Karpas-422 (cell line): ENCODE data around the gene ZNF827. TPM values are rescaled to one million over a fixed set of nuclear protein-coding genes. Genes with fewer than 3 reads are reported as not detected.

Source experiments
- DNase-seq: peaks from one replicate; pipeline ENCODE4 v3.0.0-alpha.2; 2015
- H2AFZ ChIP-seq: fragments of 200-600 bp; sonication (generic); 2 replicates; pipeline ENCODE4 v1.6.1; 2014; ENCODE audit warnings: antibody characterized with exemption, low read length, mixed read lengths
- H3K27ac ChIP-seq: fragments of 200-600 bp; sonication (generic); 2 replicates; pipeline ENCODE4 v1.5.1; 2014; ENCODE audit warnings: mild to moderate bottlenecking, low read length, moderate library complexity
- H3K27me3 ChIP-seq: fragments of 200-600 bp; sonication (generic); 2 replicates; pipeline ENCODE4 v1.6.1; 2014; ENCODE audit warnings: low read length, mixed read lengths
- H3K36me3 ChIP-seq: fragments of 200-600 bp; sonication (generic); 2 replicates; pipeline ENCODE4 v1.6.1; 2014; ENCODE audit warnings: low read length, mixed read lengths; ENCODE audit not compliant: insufficient read depth
- H3K4me1 ChIP-seq: fragments of 200-600 bp; sonication (generic); 2 replicates; pipeline ENCODE4 v1.6.1; 2014; ENCODE audit warnings: mild to moderate bottlenecking, low read length, mixed read lengths
- H3K4me2 ChIP-seq: fragments of 200-600 bp; sonication (generic); 2 replicates; pipeline ENCODE4 v1.6.1; 2014; ENCODE audit warnings: low read length, low read depth, mild to moderate bottlenecking; ENCODE audit not compliant: poor library complexity, severe bottlenecking
- H3K4me3 ChIP-seq: fragments of 200-600 bp; sonication (generic); 2 replicates; pipeline ENCODE4 v1.5.1; 2014; ENCODE audit warnings: mild to moderate bottlenecking, antibody characterized with exemption, low read length, mixed read lengths
- H3K79me2 ChIP-seq: fragments of 200-600 bp; sonication (generic); 2 replicates; pipeline ENCODE4 v1.6.1; 2014; ENCODE audit warnings: mild to moderate bottlenecking, low read length, mixed read lengths
- H3K9ac ChIP-seq: fragments of 200-600 bp; sonication (generic); 2 replicates; pipeline ENCODE4 v1.6.0; 2014; ENCODE audit warnings: low read length
- H3K9me2 ChIP-seq: fragments of 200-600 bp; sonication (generic), shearing (Covaris generic); replicated peaks from 2 replicates; pipeline ENCODE4 v1.6.0; 2014; ENCODE audit warnings: mild to moderate bottlenecking, low read length, moderate library complexity; ENCODE audit not compliant: insufficient read depth
- H3K9me3 ChIP-seq: fragments of 300-700, 200-600 bp; sonication (generic); 2 replicates; pipeline ENCODE4 v1.6.1; 2014; ENCODE audit warnings: low read length, mixed read lengths
- H4K20me1 ChIP-seq: fragments of 200-600 bp; sonication (generic); 2 replicates; pipeline ENCODE4 v1.6.1; 2014; ENCODE audit warnings: mild to moderate bottlenecking, antibody characterized with exemption, low read length, low read depth; ENCODE audit not compliant: insufficient read depth
- total RNA-seq: library from RNA; depleted of rRNA; stranded (reverse); fragments of >200 nt; shearing (Covaris generic); gene quantifications from 2 replicates; pipeline ENCODE4 v1.2.3, GENCODE V29; 2014; ENCODE audit warnings: low replicate concordance; rRNA removed

ZNF827 gene, protein sequence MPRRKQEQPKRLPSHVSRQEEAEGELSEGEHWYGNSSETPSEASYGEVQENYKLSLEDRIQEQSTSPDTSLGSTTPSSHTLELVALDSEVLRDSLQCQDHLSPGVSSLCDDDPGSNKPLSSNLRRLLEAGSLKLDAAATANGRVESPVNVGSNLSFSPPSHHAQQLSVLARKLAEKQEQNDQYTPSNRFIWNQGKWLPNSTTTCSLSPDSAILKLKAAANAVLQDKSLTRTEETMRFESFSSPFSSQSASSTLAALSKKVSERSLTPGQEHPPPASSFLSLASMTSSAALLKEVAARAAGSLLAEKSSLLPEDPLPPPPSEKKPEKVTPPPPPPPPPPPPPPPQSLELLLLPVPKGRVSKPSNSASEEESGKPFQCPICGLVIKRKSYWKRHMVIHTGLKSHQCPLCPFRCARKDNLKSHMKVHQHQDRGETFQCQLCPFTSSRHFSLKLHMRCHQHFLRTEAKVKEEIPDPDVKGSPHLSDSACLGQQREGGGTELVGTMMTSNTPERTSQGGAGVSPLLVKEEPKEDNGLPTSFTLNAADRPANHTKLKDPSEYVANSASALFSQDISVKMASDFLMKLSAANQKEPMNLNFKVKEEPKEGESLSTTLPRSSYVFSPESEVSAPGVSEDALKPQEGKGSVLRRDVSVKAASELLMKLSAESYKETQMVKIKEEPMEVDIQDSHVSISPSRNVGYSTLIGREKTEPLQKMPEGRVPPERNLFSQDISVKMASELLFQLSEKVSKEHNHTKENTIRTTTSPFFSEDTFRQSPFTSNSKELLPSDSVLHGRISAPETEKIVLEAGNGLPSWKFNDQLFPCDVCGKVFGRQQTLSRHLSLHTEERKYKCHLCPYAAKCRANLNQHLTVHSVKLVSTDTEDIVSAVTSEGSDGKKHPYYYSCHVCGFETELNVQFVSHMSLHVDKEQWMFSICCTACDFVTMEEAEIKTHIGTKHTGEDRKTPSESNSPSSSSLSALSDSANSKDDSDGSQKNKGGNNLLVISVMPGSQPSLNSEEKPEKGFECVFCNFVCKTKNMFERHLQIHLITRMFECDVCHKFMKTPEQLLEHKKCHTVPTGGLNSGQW
- 44.6 and 70.4 TPM in 2 replicates for total RNA-seq

DNA sequence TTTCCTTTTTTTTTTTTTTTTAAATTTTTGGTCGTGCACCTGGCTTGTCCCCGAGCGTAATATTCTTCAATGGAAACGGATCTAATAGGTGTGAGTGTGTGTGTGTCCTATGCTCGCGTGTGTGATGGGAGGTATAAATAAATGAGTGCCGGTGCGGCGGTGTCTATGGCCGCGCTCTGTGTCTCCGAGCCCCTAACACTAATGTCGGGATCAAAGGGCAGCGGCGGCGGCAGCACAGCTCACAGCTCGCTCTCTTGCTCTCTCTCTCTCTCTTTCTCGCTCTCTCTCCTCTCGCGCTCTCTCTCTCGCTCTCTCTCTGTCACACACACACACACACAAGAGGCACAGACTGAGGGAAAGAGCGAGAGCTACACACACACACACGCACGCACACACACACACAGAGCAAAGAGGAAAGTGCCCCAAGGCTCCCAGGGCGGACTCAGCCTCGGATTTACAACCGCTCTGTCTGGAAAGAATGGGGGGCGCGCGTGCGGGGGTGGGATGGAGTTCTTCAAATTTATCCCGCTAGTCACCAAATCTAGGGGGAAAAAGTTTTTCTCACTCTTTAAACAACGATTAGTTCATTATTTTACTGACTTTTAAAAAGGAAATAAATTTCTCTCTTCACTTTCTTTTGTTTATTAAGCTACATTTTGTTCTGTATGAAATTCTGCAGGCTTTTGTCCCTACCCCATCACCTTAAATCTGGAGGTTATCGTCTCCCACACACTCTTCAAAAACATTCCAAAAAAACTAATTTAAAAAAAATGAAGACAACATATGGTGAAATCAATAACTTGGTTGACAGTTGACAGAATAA, at the start of gene ZNF827:
Gene ZNF827 (minus strand): TSS at position 206 of the 823 bp plus-strand sequence. CDS start 416 bp downstream, outside the sequence.
- H4K20me1 ChIP-seq = no peaks in the 10 kb centered on the region
- H3K27me3 ChIP-seq = no peaks in the 10 kb centered on the region
- H3K4me3 ChIP-seq = peak within 1 kb of the TSS; percentile 90
- H3K9ac ChIP-seq = peak within 1 kb of the TSS; percentile 95
- peaks cover 39% of the 10 kb centered on the region for H3K4me1 ChIP-seq
- no peaks in the 10 kb centered on the region for H3K9me3 ChIP-seq
- H3K4me2 ChIP-seq = peak within 1 kb of the TSS; percentile 88
- H3K27ac ChIP-seq = peak within 1 kb of the TSS; percentile 93
- no peaks in the 10 kb centered on the region for H3K36me3 ChIP-seq
- peak; percentile 96 for DNase-seq
- H2AFZ ChIP-seq = peak within 1 kb of the TSS; percentile 32
- no peaks in the 10 kb centered on the region for H3K9me2 ChIP-seq
- H3K79me2 ChIP-seq = peaks cover 40% of the 10 kb centered on the region

DNA sequence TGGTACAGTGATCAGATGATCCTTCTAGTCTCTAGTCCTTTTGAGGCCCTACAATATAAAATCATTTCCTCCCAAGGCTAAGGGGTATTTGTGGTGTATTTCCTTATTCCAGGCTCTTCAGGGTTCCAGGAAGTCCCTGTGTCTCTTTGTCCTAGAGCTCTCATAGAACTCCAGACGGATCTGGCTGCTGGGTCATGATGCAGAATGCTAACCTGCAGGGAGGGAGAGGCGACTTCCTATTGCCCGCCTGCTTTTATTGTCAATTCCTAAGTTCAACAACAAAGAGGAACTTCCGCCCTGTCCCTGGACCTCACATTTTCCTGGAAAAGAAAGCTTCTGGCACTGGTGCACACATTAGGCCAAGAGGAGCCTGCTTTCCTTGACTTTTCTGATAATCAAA, 45.9 kb upstream of the ZNF827 start:
- H3K79me2 ChIP-seq = no peaks in the 10 kb centered on the region
- no peak overlapping the region for H3K4me2 ChIP-seq
- no peak for DNase-seq
- no peaks in the 10 kb centered on the region for H3K27me3 ChIP-seq
- H3K9me3 ChIP-seq = no peaks in the 10 kb centered on the region
- no peak overlapping the region for H3K27ac ChIP-seq
- no peak overlapping the region for H3K9ac ChIP-seq
- no peaks in the 10 kb centered on the region for H3K36me3 ChIP-seq
- no peaks in the 10 kb centered on the region for H3K4me1 ChIP-seq
- no peaks in the 10 kb centered on the region for H3K9me2 ChIP-seq
- H2AFZ ChIP-seq = no peak overlapping the region
- H4K20me1 ChIP-seq = no peaks in the 10 kb centered on the region
- no peak overlapping the region for H3K4me3 ChIP-seq

DNA sequence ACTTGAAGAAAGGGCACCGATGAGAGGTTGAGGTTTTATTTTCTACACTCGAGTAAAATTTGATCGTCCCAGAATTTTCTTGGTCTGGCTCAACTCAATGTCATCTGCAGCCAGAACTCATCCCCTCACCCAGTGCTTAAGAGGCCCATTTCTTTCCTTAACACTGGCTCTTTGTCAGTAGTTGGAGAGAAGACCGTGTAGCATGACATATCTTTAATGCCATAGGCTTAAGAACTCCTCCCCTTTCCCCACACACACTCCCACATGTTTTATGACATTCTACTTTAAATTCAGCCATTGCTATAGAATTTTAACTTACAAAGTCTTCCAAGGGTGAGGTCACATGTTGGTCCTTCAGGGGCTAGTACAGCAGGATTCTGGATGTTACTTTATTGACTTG, 44.2 kb upstream of the ZNF827 start:
- H3K27ac ChIP-seq = no peak overlapping the region
- H2AFZ ChIP-seq = no peak overlapping the region
- H3K4me3 ChIP-seq = no peak overlapping the region
- no peaks in the 10 kb centered on the region for H3K36me3 ChIP-seq
- no peak overlapping the region for H3K4me2 ChIP-seq
- no peaks in the 10 kb centered on the region for H3K9me3 ChIP-seq
- no peaks in the 10 kb centered on the region for H4K20me1 ChIP-seq
- H3K4me1 ChIP-seq = no peaks in the 10 kb centered on the region
- no peaks in the 10 kb centered on the region for H3K27me3 ChIP-seq
- DNase-seq = no peak
- no peak overlapping the region for H3K9ac ChIP-seq
- H3K9me2 ChIP-seq = no peaks in the 10 kb centered on the region
- H3K79me2 ChIP-seq = no peaks in the 10 kb centered on the region

DNA sequence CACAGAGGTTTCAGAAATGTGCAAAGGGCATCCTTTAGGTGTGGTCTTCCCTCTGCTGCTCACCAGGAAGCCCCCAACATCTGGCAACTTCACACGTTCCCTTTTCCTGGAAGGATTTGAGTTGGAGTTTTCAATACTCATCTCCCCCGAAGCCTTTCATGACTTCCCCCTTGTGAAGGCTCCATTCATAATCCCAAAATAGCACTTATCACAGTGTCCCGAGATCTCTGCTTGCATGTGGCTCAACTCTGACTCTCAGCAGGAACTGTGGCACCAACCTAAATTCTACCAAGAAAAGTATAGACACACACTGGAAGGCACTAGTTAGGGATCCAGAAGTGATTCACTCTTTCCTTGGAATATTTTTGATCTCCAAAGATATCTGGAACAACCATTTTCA, 40.5 kb upstream of the ZNF827 start:
- Histone ChIP-seq H3K27ac (no peak overlapping the region), H3K4me3 (no peak overlapping the region), H3K9me3 (no peaks in the 10 kb centered on the region), H2AFZ (no peak overlapping the region), H3K9me2 (no peaks in the 10 kb centered on the region), H3K79me2 (no peaks in the 10 kb centered on the region), H4K20me1 (no peaks in the 10 kb centered on the region), H3K9ac (no peak overlapping the region), H3K4me1 (no peaks in the 10 kb centered on the region), H3K27me3 (no peaks in the 10 kb centered on the region), H3K4me2 (no peak overlapping the region), H3K36me3 (no peaks in the 10 kb centered on the region)
- DNase-seq = no peak

DNA sequence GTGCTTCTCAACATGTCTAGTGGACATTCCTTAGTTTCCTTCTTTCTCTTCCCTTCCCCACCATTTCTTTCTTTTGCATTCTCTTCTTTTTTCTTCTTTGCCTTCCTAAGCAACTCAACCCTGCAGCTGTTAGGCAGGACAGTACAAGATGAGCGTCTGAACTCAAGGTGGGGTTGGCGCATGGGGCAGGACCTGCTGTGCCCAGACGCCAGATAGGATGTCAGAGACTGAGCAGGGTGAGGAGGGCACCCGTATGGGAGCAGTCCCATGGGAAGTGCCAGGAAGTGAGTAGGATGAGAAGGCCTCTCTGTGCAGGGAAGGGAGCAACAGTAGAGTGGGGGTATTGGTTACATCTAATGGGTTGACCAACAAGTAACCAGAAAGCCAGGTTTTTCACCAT, 38.1 kb upstream of the ZNF827 start:
- Histone ChIP-seq H3K4me1 (peaks cover 5% of the 10 kb centered on the region), H3K9me2 (no peaks in the 10 kb centered on the region), H3K36me3 (no peaks in the 10 kb centered on the region), H4K20me1 (no peaks in the 10 kb centered on the region), H3K27me3 (no peaks in the 10 kb centered on the region), H3K4me3 (no peak overlapping the region), H3K9me3 (no peaks in the 10 kb centered on the region), H3K4me2 (no peak overlapping the region), H3K9ac (no peak overlapping the region), H3K79me2 (no peaks in the 10 kb centered on the region), H2AFZ (no peak overlapping the region), H3K27ac (no peak overlapping the region)
- DNase-seq = no peak

DNA sequence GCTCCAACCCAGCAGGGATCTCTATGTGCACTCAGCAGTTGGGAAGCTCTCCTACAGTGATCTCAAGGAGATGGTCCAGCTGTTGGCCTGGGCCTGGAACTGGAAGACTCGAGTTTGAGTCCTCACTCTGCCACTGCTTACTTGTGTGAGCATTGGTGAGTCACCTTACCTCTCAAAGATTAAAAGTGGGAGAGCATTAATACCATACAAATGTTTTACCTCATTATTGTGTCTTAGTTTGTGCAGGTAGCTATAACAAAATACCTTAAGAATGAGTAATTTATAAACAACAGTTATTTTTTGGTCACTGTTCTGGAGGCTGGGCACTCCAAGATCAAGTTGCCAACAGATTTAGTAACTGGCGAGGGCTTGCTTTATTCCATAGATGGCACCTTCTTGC, 21.4 kb upstream of the ZNF827 start:
- DNase-seq = no peak
- Histone ChIP-seq H3K9me2 (no peaks in the 10 kb centered on the region), H3K27ac (no peak overlapping the region), H3K9ac (no peak overlapping the region), H3K79me2 (no peaks in the 10 kb centered on the region), H3K36me3 (no peaks in the 10 kb centered on the region), H3K4me2 (no peak overlapping the region), H3K9me3 (no peaks in the 10 kb centered on the region), H3K27me3 (no peaks in the 10 kb centered on the region), H2AFZ (no peak overlapping the region), H4K20me1 (no peaks in the 10 kb centered on the region), H3K4me1 (peaks cover 16% of the 10 kb centered on the region), H3K4me3 (no peak overlapping the region)

DNA sequence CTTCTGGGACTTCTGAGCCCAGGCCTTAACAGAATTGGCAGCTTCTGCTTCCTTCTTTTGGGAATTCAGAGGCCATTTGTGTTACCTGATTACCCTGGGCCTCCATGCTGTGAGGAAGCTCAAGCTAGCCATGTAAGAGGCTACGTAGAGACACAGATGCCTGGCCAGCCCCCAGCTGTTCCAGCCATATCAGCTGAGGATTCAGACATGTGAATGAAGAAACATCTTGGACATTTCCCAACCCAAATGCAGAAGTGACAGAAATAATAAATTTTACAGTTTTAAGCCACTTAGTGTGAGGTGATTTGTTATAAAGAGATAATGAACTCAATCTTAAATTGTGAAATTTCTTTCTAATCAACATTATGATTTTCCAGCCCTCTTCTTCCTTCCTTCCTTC, 18.7 kb upstream of the ZNF827 start:
- H3K79me2 ChIP-seq = no peaks in the 10 kb centered on the region
- no peaks in the 10 kb centered on the region for H3K9me2 ChIP-seq
- H3K4me1 ChIP-seq = peaks cover 29% of the 10 kb centered on the region
- no peak overlapping the region for H3K4me2 ChIP-seq
- H3K27me3 ChIP-seq = no peaks in the 10 kb centered on the region
- H2AFZ ChIP-seq = no peak overlapping the region
- no peak overlapping the region for H3K9ac ChIP-seq
- no peaks in the 10 kb centered on the region for H3K36me3 ChIP-seq
- H3K9me3 ChIP-seq = no peaks in the 10 kb centered on the region
- no peak for DNase-seq
- H4K20me1 ChIP-seq = no peaks in the 10 kb centered on the region
- no peak overlapping the region for H3K4me3 ChIP-seq
- no peak overlapping the region for H3K27ac ChIP-seq
